Stimulated activated CD4-positive, alpha-beta T cell treated with anti-CD3 and anti-CD28 coated beads, TNF-alpha, amount 100 ng/mL, for 1 hour (primary cell): ENCODE measurements around the gene ANO7.

Experiments used
- DNase-seq, 3 donors: peaks; one replicate each; pipeline ENCODE4 v3.0.0-alpha.2; 2020; ENCODE audit warnings: low read depth in 3 of 3, low spot score in 1 of 3

The ANO7 gene

GRCh38 chr2:241244368-241244767 is 55.9 kb downstream of the ANO7 start:
- DNase-seq: no peak

DNA sequence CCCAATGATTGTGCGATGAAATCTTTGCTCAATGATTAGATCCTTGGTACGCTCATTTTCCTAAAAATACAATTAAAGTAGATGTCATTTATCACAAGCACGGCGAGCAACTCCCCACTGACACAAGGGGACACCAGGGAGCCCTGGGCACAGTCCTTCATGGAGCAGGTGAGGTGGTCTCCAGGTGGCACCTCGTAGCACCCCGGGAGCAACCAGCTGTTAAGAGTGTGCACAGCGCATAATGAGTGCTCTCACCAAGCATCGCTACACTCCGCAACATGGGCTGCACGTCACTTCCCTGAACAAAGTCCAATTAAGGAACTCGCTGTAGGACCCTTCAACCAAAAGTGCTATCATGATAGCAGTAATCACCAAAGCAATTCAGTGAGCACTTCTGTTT is 59.8 kb downstream of the ANO7 start:
- no peak for DNase-seq

GRCh38 chr2:241248897-241249296 is 60.4 kb downstream of the ANO7 start:
- DNase-seq: no peak

DNA sequence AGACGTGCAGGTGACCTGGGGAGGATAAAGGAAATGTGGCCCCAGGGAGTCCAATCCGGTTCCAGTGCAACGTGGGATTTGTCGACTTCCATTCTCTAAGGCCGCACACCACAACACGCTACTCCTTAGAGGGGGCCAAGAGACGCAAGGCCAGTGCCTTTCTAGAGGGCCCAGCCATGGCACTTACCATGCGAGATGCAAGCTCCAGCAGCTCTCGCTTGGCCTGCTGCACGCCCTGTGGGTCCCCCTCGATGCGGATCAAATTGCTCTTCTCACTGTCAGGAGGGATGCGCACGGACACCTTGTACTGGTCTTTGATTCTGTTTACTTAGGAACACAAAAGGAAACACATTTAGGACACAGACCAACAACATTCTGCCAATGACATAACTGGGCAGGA is 61.2 kb downstream of the ANO7 start:
- no peak for DNase-seq

DNA sequence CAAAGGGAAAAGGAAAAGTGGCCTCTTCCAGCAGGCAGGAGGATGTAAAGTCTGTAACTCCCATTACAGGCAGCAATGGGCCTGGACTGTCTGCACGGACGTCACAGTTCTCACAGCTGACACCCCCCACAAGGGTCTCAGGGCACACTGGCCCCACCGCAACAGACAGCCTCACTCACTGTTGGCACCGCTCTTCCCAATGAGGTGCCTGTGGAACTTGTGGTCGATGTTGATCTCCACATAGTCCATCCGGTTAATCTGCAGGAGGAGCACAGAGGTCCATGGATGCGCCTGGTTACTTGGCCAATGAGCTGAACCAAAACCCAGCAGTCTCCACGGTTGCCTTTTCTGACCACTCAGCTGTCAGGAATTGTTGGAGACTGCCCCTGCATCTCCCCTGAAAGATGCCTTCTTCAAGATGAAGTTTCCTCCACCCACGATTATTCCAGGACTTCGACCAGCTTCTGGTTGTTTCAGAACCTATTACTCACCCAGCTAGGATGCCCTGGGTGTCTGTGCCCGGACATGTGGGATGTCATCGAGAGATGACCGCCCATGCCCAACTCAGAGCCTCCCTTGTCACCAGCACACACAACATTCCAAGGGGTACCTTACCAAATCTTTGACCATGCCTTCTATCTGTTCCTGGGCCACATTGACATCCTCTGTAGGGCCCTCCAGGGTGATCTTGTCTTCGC is 64.5 kb downstream of the ANO7 start:
- no peak for DNase-seq

DNA sequence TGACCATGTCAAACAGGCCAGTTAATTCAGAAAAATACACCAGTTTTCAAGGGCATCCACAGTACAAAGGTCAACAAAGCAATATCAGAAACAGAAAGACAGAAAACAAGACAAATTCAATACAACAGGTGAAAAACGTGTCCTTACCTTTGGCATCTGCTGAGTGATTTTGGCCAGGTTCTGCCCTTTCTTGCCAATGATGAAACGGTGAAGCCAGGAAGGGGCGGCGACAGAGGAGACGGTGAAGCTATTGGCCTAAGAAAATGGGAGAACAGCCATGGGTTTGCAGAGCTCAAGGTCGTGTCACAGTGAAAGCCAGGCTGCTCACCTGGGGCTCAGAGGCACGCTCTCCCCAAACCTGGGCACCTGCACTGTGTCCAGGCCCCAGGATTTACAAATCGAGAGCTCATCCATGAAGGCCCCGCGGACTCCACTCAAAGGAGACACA is 66.5 kb downstream of the ANO7 start:
- no peak for DNase-seq

GRCh38 chr2:241255542-241256167 is 67.2 kb downstream of the ANO7 start:
- no peak for DNase-seq

DNA sequence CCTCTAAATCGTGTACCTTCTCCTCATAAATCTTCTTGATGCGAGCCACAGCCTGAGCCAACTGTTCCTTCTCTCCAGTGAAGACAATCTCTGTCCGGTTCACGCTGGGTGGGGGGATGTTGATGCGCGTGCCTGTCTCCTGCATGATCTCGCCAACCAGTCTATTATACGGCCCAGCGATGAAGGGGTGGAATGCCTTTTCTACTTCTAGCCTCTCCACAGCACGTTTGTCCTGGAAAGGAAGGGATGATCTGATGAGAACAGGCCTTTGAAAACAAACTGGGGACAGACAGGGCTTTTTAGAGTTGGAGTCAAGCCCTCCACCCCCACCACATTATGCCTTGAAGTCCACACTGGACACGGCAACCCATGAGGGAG is 67.7 kb downstream of the ANO7 start:
- no peak for DNase-seq

GRCh38 chr2:241257419-241258032 is 69.0 kb downstream of the ANO7 start:
- DNase-seq: no peak

DNA sequence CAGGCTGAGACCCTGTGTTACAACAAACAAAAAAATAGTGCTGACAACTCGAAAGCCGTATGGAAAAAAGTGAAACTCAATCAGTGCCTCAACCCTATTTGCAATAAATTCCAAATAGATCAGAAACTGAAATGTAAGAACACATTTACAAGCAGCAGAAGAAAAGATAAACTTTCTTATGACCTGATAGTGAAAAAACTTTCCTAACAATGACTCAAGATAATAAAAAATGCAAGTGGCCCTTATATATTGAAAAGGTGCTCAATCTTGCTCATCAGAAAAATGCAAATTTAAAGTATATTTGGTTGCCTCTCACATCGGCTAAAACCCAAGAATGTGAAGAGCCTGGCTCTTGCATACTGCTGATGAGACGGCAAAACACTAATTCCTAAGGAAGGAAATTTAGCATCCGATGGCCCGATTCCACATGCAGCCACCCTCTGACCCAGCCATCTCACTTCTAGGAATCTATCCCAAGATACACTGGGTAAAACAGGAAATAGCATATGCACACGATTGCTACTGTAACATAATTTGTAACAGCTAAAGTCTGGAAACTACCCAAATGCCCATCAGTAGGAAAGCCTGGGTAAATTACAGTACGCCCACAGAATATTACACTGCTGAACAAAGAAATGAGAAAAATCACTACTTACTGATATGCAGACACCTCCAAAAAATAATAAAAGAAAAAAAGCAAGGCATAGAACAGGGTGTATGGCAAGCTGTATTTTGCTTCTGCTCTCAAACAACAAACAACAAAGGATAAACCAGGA is 70.2 kb downstream of the ANO7 start:
- no peak for DNase-seq

- no peak for DNase-seq
Observed at GRCh38 chr2:241260911-241261310, 72.4 kb downstream of the ANO7 start.

DNA sequence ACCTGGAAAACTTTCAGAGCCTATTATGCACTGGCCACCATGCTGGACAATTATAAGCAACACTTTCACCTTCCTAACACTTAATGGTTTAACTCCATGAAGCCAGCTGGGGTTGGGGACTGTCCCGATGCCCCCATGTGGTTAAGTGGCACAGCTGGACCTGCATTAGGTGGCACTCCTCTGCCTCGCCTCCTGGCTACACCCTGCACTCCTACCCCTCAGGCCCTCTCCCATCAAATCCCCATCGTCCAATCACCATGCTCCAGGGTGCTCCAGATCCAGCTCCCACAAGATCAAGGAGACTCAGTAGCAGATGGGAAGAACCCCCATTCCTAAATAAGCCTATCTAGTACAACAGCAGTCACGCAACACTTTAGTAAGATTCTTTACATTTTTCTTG is 73.2 kb downstream of the ANO7 start:
- DNase-seq: no peak

GRCh38 chr2:241263061-241263460 is 74.6 kb downstream of the ANO7 start:
- DNase-seq: no peak

GRCh38 chr2:241265506-241265905 is 77.0 kb downstream of the ANO7 start:
- DNase-seq: no peak

DNA sequence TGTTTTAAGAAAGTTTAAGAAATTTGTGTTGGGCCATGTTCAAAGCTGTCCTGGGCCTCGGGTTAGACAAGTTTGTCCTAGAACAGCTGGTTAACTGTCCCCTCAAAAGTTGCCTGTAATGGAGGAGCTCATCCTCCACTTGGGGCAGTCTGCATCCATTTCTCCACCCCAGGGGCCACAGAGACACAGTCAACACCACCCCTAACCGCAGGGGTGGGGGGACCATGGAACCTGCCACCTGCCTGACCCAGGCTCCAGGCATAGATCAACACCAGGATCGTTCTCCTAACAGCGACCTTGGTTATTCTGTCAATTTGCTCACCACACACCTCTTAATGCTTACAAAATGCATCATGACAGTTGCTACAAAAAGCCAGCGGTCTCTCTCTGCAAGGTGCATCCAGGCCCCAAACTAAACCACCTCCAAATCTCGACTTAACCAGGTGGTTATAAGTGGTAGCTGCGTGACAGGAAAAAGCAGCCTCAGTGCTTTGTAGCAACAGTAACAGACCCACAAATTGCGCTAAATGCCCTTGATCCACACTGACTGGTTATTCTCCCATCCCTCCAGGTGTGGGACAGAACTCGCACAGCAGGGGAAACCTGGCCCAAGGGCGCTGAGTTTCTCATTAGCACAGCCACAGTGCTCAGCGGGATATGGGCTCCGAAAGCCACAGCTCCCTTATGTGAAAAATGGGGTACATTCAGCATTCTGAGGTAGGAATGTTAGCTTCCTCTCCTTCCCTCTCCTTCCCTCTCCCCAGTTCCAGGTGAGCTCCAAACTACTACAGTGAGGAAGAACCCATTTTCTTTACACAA is 79.0 kb downstream of the ANO7 start:
- DNase-seq: no peak

GRCh38 chr2:241268306-241268705 is 79.8 kb downstream of the ANO7 start:
- DNase-seq: no peak

GRCh38 chr2:241268716-241269445 is 80.4 kb downstream of the ANO7 start:
- DNase-seq: no peak

GRCh38 chr2:241269707-241270520 is 81.4 kb downstream of the ANO7 start:
- DNase-seq: no peak

DNA sequence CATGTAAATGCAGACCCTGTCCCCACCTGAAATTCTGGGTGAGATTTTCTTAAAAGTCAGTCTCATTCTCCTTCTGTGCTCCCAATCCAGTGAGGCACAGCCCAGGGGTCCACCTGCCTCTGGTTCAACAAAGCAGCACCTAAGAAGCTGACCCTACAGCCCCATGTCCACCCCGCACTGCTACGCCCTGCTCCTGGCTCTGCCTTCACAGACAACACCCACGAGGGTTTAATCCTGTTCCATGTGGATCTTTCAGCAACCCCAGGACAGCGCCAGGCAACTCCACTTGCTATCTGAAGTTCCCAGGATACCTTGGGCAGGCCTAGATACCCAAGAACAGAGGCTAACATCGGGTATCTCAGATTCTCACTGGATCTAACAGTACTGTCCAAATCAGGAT is 82.1 kb downstream of the ANO7 start:
- DNase-seq: no peak
